H9 (cell line): ENCODE measurements around the gene PITRM1. TPM values are rescaled to one million over a fixed set of nuclear protein-coding genes. Genes with fewer than 3 reads are reported as not detected.

Experiments
- DNase-seq: peaks from one replicate; pipeline ENCODE4 v3.0.0-alpha.2; 2017
- H2AFZ ChIP-seq: one replicate; pipeline ENCODE4 v1.6.1; 2013; ENCODE audit warnings: mild to moderate bottlenecking, low read length, control low read depth, moderate library complexity
- H2AK5ac ChIP-seq: 2 replicates; pipeline ENCODE4 v1.6.1; 2013; ENCODE audit warnings: low read length, control low read depth, mixed read lengths; ENCODE audit not compliant: insufficient read length
- H2BK120ac ChIP-seq: one replicate; pipeline ENCODE4 v1.6.1; 2013; ENCODE audit warnings: low read depth, mild to moderate bottlenecking, low read length, control low read depth, inconsistent platforms; ENCODE audit not compliant: poor library complexity, severe bottlenecking
- H2BK12ac ChIP-seq: 2 replicates; pipeline ENCODE4 v1.6.1; 2013; ENCODE audit warnings: low read length, control low read depth, mixed read lengths, low read depth; ENCODE audit not compliant: insufficient read length
- H2BK15ac ChIP-seq: 2 replicates; pipeline ENCODE4 v1.6.1; 2013; ENCODE audit warnings: low read depth, low read length, control low read depth
- H2BK20ac ChIP-seq: one replicate; pipeline ENCODE4 v1.6.1; 2013; ENCODE audit warnings: low read depth, mild to moderate bottlenecking, low read length, control low read depth, inconsistent platforms; ENCODE audit not compliant: poor library complexity, severe bottlenecking
- H2BK5ac ChIP-seq: 2 replicates; pipeline ENCODE4 v1.6.1; 2013; ENCODE audit warnings: low read length, control low read depth, mixed read lengths; ENCODE audit not compliant: insufficient read length
- H3K14ac ChIP-seq: 2 replicates; pipeline ENCODE4 v1.6.1; 2013; ENCODE audit warnings: low read length, control low read depth; ENCODE audit not compliant: insufficient read depth
- H3K18ac ChIP-seq: 2 replicates; pipeline ENCODE4 v1.6.1; 2013; ENCODE audit warnings: low read depth, mild to moderate bottlenecking, mixed read lengths, low read length, control low read depth; ENCODE audit not compliant: insufficient read length
- H3K23ac ChIP-seq: 2 replicates; pipeline ENCODE4 v1.6.1; 2013; ENCODE audit warnings: low read length, control low read depth, mixed read lengths, low read depth; ENCODE audit not compliant: insufficient read length
- H3K23me2 ChIP-seq: 2 replicates; pipeline ENCODE4 v1.6.1; 2013; ENCODE audit warnings: low read depth, mild to moderate bottlenecking, mixed read lengths, low read length, control low read depth; ENCODE audit not compliant: insufficient read length, poor library complexity, severe bottlenecking
- H3K27ac ChIP-seq: 2 replicates; pipeline ENCODE4 v1.5.1; 2013; ENCODE audit warnings: low read length, control low read depth, mixed read lengths, low read depth; ENCODE audit not compliant: insufficient read length
- H3K27me3 ChIP-seq: 2 replicates; pipeline ENCODE4 v1.6.1; 2013; ENCODE audit warnings: low read length, control low read depth, inconsistent platforms; ENCODE audit not compliant: insufficient read depth
- H3K4ac ChIP-seq: 2 replicates; pipeline ENCODE4 v1.6.1; 2013; ENCODE audit warnings: low read depth, mild to moderate bottlenecking, control low read depth, inconsistent platforms, low read length, moderate library complexity
- H3K4me1 ChIP-seq: 2 replicates; pipeline ENCODE4 v1.6.1; 2013; ENCODE audit warnings: low read length, control low read depth, inconsistent platforms; ENCODE audit not compliant: insufficient read depth
- H3K4me2 ChIP-seq: 2 replicates; pipeline ENCODE4 v1.6.1; 2013; ENCODE audit warnings: low read length, control low read depth, mixed read lengths; ENCODE audit not compliant: insufficient read length, insufficient read depth
- H3K56ac ChIP-seq: 2 replicates; pipeline ENCODE4 v1.6.1; 2013; ENCODE audit warnings: low read depth, mild to moderate bottlenecking, mixed read lengths, low read length, control low read depth; ENCODE audit not compliant: insufficient read length
- H3K79me1 ChIP-seq: 2 replicates; pipeline ENCODE4 v1.6.1; 2013; ENCODE audit warnings: low read depth, mild to moderate bottlenecking, moderate library complexity, low read length, control low read depth, inconsistent platforms; ENCODE audit not compliant: insufficient read depth, poor library complexity, severe bottlenecking
- H3K79me2 ChIP-seq: 2 replicates; pipeline ENCODE4 v1.6.1; 2013; ENCODE audit warnings: low read length, control low read depth, inconsistent platforms; ENCODE audit not compliant: insufficient read depth
- H3K9ac ChIP-seq: 2 replicates; pipeline ENCODE4 v1.6.1; 2013; ENCODE audit warnings: low read length, control low read depth, mixed read lengths; ENCODE audit not compliant: insufficient read length; ENCODE audit errors: extremely low read depth
- H3K9me3 ChIP-seq: one replicate; pipeline ENCODE4 v1.6.1; 2013; ENCODE audit warnings: low read depth, low read length, inconsistent platforms; ENCODE audit not compliant: control insufficient read depth
- H3T11ph ChIP-seq: one replicate; pipeline ENCODE4 v1.6.1; 2013; ENCODE audit warnings: mild to moderate bottlenecking, low read length, control low read depth, inconsistent platforms
- H4K20me1 ChIP-seq: one replicate; pipeline ENCODE4 v1.6.1; 2013; ENCODE audit not compliant: control insufficient read depth, insufficient read length, insufficient read depth
- H4K5ac ChIP-seq: 2 replicates; pipeline ENCODE4 v1.6.1; 2013; ENCODE audit warnings: low read depth, mild to moderate bottlenecking, mixed read lengths, low read length, control low read depth; ENCODE audit not compliant: insufficient read length
- H4K8ac ChIP-seq: replicated peaks from 2 replicates; pipeline ENCODE4 v1.6.1; 2013; ENCODE audit warnings: low read length, control low read depth, mixed read lengths, low read depth; ENCODE audit not compliant: insufficient read length
- H4K91ac ChIP-seq: 2 replicates; pipeline ENCODE4 v1.6.1; 2013; ENCODE audit warnings: low read depth, mild to moderate bottlenecking, moderate library complexity, mixed read lengths, low read length, control low read depth; ENCODE audit not compliant: insufficient read length
- H3K27ac Mint-ChIP-seq, 3 experiments: 2 replicates in 2 of 3; 3 replicates in 1 of 3; pipeline ENCODE4 v1.8.0; 2020 to 2021; ENCODE audit warnings: mixed read lengths in 3 of 3, mild to moderate bottlenecking in 1 of 3, moderate library complexity in 1 of 3
- H3K27me3 Mint-ChIP-seq: 2 replicates; pipeline ENCODE4 v1.8.0; 2021; ENCODE audit warnings: low read depth, mild to moderate bottlenecking, moderate library complexity, mixed read lengths
- H3K36me3 Mint-ChIP-seq, 3 experiments: 2 replicates in 2 of 3; 3 replicates in 1 of 3; pipeline ENCODE4 v1.8.0; 2020 to 2021; ENCODE audit warnings: low read depth in 3 of 3, mixed read lengths in 3 of 3; ENCODE audit not compliant: insufficient read depth in 1 of 3
- H3K4me1 Mint-ChIP-seq, 2 experiments: 2 replicates each; pipeline ENCODE4 v1.8.0; 2020; ENCODE audit warnings: mixed read lengths in 2 of 2
- H3K4me3 Mint-ChIP-seq, 2 experiments: 2 replicates in 1 of 2; 3 replicates in 1 of 2; pipeline ENCODE4 v1.8.0; 2020 to 2021; ENCODE audit warnings: mild to moderate bottlenecking in 2 of 2, mixed read lengths in 2 of 2, moderate library complexity in 1 of 2
- H3K9me3 Mint-ChIP-seq, 2 experiments: 2 replicates in 1 of 2; 3 replicates in 1 of 2; pipeline ENCODE4 v1.8.0; 2020; ENCODE audit warnings: mild to moderate bottlenecking in 2 of 2, mixed read lengths in 2 of 2, moderate library complexity in 1 of 2
- CTCF ChIP-seq: fragments of 200-600 bp; sonication (generic); conservative IDR thresholded peaks from 3 replicates; pipeline ENCODE4 v1.8.0; 2021; ENCODE audit warnings: antibody characterized with exemption, mild to moderate bottlenecking
- WGBS: extraction: QIAGEN DNeasy Blood & Tissue Kit; methylation state at CpG from one replicate; pipeline ENCODE4 v1.1.7; 2013; ENCODE audit warnings: missing lambda C conversion rate, low lambda C conversion rate, mixed read lengths; ENCODE audit not compliant: insufficient read length; ENCODE audit errors: extremely low coverage; 5-methylcytosine and 5-hydroxymethylcytosine counted together
- total RNA-seq: library from RNA; stranded (reverse); gene quantifications from 2 replicates; pipeline ENCODE4 v1.2.1, GENCODE V29; 2021

Gene PITRM1
- total RNA-seq, 1 experiment from 2014 or later = 27.8 TPM

DNA sequence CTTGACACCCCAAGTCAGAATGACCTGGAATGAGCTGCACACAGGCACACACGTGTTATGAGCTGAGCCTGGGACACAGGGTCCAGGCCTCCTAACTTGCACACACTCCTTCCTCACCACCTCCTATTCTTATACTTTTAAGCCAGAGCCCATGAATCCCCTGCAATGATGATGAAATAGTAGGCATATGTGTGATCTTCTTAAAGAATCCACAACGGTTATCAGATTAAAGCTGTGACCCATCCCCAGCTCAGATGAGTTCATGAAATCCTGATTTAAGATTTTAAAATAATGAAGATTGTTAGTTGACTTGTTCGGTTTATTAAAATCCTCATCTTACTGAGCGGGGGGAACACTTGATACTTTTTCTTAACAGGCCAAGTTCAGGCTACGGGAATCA is 38.6 kb downstream of the PITRM1 start:
- Histone ChIP-seq H4K20me1 (no peaks in the 10 kb centered on the region), H3K27me3 (no peaks in the 10 kb centered on the region), H3T11ph (no peak overlapping the region), H3K4ac (no peak overlapping the region), H3K9me3 (no peaks in the 10 kb centered on the region), H3K23me2 (no peaks in the 10 kb centered on the region), H3K14ac (no peak overlapping the region), H2BK20ac (no peak overlapping the region), H2BK15ac (no peak overlapping the region), H3K9ac (no peak overlapping the region), H3K4me2 (no peak overlapping the region), H3K56ac (no peak overlapping the region), H2AFZ (no peak overlapping the region), H2AK5ac (no peak overlapping the region), H2BK120ac (no peak overlapping the region), H4K5ac (no peak overlapping the region), H2BK12ac (no peak overlapping the region), H4K8ac (no peak overlapping the region), H3K4me1 (no peaks in the 10 kb centered on the region), H2BK5ac (no peak overlapping the region), H3K18ac (no peak overlapping the region), H4K91ac (no peak overlapping the region), H3K23ac (no peak overlapping the region), H3K27ac (no peak overlapping the region), H3K79me2 (no peaks in the 10 kb centered on the region), H3K79me1 (no peaks in the 10 kb centered on the region)
- no peaks in the 10 kb centered on the region for H3K27me3 Mint-ChIP-seq
- peaks cover 29 to 97% (median 92%) of the 10 kb centered on the region in 3 experiments for H3K36me3 Mint-ChIP-seq
- DNase-seq = no peak
- no peak overlapping the region for H3K4me3 Mint-ChIP-seq
- no peaks in the 10 kb centered on the region for H3K4me1 Mint-ChIP-seq
- H3K9me3 Mint-ChIP-seq = no peaks in the 10 kb centered on the region
- TF ChIP-seq CTCF = no peak
- H3K27ac Mint-ChIP-seq = peak overlapping the region in 2 of 3 experiments; percentile 46 to 83; a peak in 2 of 7 replicates
- WGBS = no CpG with 5 or more reads among the region's 5 CpGs
